Coronary artery (tissue), 2 donors: Measurements from ENCODE around the gene DAPK1.

Experiments used
- DNase-seq: peaks from one replicate; pipeline ENCODE4 v3.0.0-alpha.2; 2017; ENCODE audit warnings: low spot score
- H3K27ac ChIP-seq, 2 donors: fragments of 200-600 bp; sonication (generic); one replicate each; pipeline ENCODE4 v1.5.1; 2016 to 2019
- H3K4me3 ChIP-seq: fragments of 200-600 bp; sonication (generic); 2 replicates; pipeline ENCODE4 v1.5.1; 2016; ENCODE audit warnings: mild to moderate bottlenecking, moderate library complexity
- CTCF ChIP-seq: fragments of 200-600 bp; sonication (generic); IDR thresholded peaks from one replicate; pipeline ENCODE4 v1.5.1; 2019; ENCODE audit warnings: antibody characterized with exemption

DAPK1 gene

GRCh38 chr9:87750726-87751125, 253.1 kb downstream of the DAPK1 start:
- DNase-seq, result no peak
- no peak overlapping the region for H3K4me3 ChIP-seq
- TF ChIP-seq CTCF, result no peak
- H3K27ac ChIP-seq, result no peak overlapping the region

GRCh38 chr9:87751423-87751822, 253.8 kb downstream of the DAPK1 start:
- TF ChIP-seq CTCF, result no peak
- Histone ChIP-seq H3K27ac (no peak overlapping the region), H3K4me3 (no peak overlapping the region)
- no peak for DNase-seq

GRCh38 chr9:87751868-87752267, 254.2 kb downstream of the DAPK1 start:
- no peak for TF ChIP-seq CTCF
- Histone ChIP-seq H3K4me3 (no peak overlapping the region), H3K27ac (no peak overlapping the region)
- no peak for DNase-seq

- Histone ChIP-seq H3K4me3 (no peak overlapping the region), H3K27ac (no peak overlapping the region)
- DNase-seq, result no peak
- no peak for TF ChIP-seq CTCF
These were observed 255.6 kb downstream of the DAPK1 start for GRCh38 chr9:87753313-87753712.
